OCI-M2 (cell line): ENCODE measurements around the gene RUSC1.

Experiments
- DNase-seq: peaks from one replicate; lab custom pipeline; 2025; ENCODE audit not compliant: unreplicated experiment; lab: John Stamatoyannopoulos, UW

The RUSC1 gene

GRCh38 chr1:155295183-155295941 lies 25.3 kb upstream of the RUSC1 start:
- no peak for DNase-seq

GRCh38 chr1:155295942-155296267 lies 24.8 kb upstream of the RUSC1 start:
- DNase-seq, result no peak

- DNase-seq, result no peak
These were observed 24.0 kb upstream of the RUSC1 start for GRCh38 chr1:155296661-155297060.

- no peak for DNase-seq
These were observed 23.3 kb upstream of the RUSC1 start for GRCh38 chr1:155297384-155297783.

GRCh38 chr1:155300024-155300423 lies 20.7 kb upstream of the RUSC1 start:
- DNase-seq, result no peak

GRCh38 chr1:155300553-155301329 lies 20.0 kb upstream of the RUSC1 start:
- DNase-seq, result no peak

- no peak for DNase-seq
These were observed 19.3 kb upstream of the RUSC1 start, which contains the start of gene PKLR for GRCh38 chr1:155301342-155301841. Gene PKLR (minus strand): TSS chr1:155301438. CDS start chr1:155301395, 43 bp downstream.

GRCh38 chr1:155304558-155305063 lies 16.1 kb upstream of the RUSC1 start:
- no peak for DNase-seq

GRCh38 chr1:155305881-155306391 lies 14.8 kb upstream of the RUSC1 start:
- no peak for DNase-seq

GRCh38 chr1:155307247-155307740 lies 13.4 kb upstream of the RUSC1 start:
- no peak for DNase-seq

- peak; percentile 86 for DNase-seq
These were observed 11.9 kb upstream of the RUSC1 start, which contains the start of gene FDPS for GRCh38 chr1:155308493-155309422. Gene FDPS (plus strand): TSS chr1:155308866. CDS start chr1:155309790, 924 bp downstream.

- no peak for DNase-seq
These were observed 11.2 kb upstream of the RUSC1 start for GRCh38 chr1:155309423-155310021.

- no peak for DNase-seq
These were observed 7.4 kb upstream of the RUSC1 start for GRCh38 chr1:155313261-155313660.

- no peak for DNase-seq
These were observed 3.8 kb upstream of the RUSC1 start for GRCh38 chr1:155316922-155317321.

GRCh38 chr1:155318082-155318481 lies 2.6 kb upstream of the RUSC1 start:
- no peak for DNase-seq

GRCh38 chr1:155319536-155319935 lies 1.2 kb upstream of the RUSC1 start:
- DNase-seq, result no peak

- no peak for DNase-seq
These were observed 442 bp upstream of the RUSC1 start for GRCh38 chr1:155320252-155320651.

- DNase-seq, result no peak
These were observed 1.2 kb downstream of the RUSC1 start for GRCh38 chr1:155321639-155322503.

GRCh38 chr1:155322571-155322952 lies 1.9 kb downstream of the RUSC1 start:
- no peak for DNase-seq
